ENCODE results near the gene DIP2A. TPM values are rescaled to one million over a fixed set of nuclear protein-coding genes. Genes with fewer than 3 reads are reported as not detected.

DIP2A gene
- total RNA-seq, 6 experiments from 2014 or later, result 20.0 to 24.1 (median 21.7) TPM

DNA sequence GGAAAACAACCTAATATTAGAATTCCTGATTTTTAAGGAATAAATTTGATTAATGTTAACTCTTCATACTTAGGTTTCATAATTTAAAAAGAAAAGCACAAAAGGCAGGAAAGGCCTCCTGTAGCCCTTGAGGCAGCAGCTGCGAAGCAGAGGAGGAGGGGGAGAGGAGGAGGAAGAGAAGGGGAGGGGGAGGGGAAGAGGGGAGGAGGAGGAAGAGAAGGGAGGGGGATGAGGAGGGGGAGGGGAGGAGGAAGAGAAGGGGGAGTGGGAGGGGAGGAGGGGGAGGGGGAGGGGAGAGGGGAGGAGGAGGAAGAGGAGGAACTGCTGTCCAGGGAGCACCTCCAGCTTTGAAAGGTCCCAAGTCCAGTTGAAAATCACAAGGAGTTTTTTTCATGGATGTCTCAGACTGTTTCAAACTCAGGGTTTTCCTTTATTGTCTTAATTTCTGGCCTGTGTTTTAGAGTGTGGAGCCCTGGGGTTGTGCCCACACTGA, 35.1 kb upstream of the DIP2A start:
- H3K36me3 Mint-ChIP-seq (ENCODE audit: low read depth), result peaks cover 17% of the 10 kb centered on the region
- H3K4me1 Mint-ChIP-seq (ENCODE audit: low read depth), result no peaks in the 10 kb centered on the region
- TF ChIP-seq, protein P1, sequence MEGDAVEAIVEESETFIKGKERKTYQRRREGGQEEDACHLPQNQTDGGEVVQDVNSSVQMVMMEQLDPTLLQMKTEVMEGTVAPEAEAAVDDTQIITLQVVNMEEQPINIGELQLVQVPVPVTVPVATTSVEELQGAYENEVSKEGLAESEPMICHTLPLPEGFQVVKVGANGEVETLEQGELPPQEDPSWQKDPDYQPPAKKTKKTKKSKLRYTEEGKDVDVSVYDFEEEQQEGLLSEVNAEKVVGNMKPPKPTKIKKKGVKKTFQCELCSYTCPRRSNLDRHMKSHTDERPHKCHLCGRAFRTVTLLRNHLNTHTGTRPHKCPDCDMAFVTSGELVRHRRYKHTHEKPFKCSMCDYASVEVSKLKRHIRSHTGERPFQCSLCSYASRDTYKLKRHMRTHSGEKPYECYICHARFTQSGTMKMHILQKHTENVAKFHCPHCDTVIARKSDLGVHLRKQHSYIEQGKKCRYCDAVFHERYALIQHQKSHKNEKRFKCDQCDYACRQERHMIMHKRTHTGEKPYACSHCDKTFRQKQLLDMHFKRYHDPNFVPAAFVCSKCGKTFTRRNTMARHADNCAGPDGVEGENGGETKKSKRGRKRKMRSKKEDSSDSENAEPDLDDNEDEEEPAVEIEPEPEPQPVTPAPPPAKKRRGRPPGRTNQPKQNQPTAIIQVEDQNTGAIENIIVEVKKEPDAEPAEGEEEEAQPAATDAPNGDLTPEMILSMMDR (IDR thresholded peaks at IDR 0.05), result no peak
- no peaks in the 10 kb centered on the region for H3K9me3 Mint-ChIP-seq
- no peaks in the 10 kb centered on the region for H3K27me3 Mint-ChIP-seq (ENCODE audit: insufficient read depth)
- no peak overlapping the region for H3K4me3 Mint-ChIP-seq
- no peak for DNase-seq
- no peak overlapping the region for H3K27ac Mint-ChIP-seq

DNA sequence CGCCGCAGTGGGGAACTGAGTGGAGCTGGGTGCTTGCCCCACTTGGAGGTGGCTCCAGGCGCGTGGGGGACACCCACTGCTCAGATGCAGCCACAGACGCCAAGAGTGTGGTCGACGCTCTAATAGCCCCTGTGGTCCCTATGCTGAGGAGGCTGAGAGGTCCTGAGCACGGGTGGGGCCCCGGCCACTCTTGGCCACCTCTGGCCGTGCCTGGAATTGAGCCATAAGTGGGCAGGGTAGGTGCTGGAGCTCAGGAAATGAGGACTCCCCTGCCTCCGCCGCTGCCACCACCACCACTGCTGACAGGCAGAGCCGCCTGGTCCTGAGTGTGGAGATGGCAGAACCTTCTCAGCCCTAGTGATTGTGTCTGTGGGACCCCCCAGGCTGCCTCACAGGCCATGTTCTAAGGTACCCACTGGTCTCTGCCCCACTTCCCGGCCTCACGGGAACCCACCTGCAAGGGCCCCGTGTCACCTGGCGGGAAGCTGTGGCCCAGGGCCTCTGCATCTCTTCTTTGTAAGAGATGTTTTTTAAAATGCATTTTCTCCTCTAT, 34.6 kb upstream of the DIP2A start:
- H3K36me3 Mint-ChIP-seq (ENCODE audit: low read depth), result peaks cover 11% of the 10 kb centered on the region; the same call in 1 of the 2 replicates
- TF ChIP-seq, protein P1 (IDR thresholded peaks at IDR 0.05), result no peak
- no peaks in the 10 kb centered on the region for H3K4me1 Mint-ChIP-seq (ENCODE audit: low read depth)
- no peaks in the 10 kb centered on the region for H3K9me3 Mint-ChIP-seq
- no peak for DNase-seq
- H3K27ac Mint-ChIP-seq, result no peak overlapping the region
- H3K4me3 Mint-ChIP-seq, result no peak overlapping the region
- no peaks in the 10 kb centered on the region for H3K27me3 Mint-ChIP-seq (ENCODE audit: insufficient read depth)

DNA sequence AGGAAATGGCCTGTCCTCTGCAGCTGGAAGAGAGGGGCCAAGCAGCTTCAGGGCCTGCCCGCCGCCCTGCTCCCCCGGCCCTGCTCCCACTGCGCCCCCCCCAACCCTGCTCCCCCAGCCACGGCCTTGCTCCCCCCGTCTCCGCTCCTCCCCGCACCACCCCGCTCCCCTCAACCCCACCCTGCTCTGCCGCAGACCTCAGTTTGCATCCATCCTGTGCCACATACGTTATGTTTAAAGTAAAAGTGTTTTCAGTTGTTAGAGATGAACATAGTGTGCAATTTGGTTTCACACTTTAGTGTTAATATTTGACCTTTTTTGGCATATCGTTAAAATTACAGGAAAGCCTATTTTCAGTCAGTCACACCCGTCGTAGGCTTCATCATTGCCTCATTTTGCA, 34.1 kb upstream of the DIP2A start:
- no peaks in the 10 kb centered on the region for H3K27me3 Mint-ChIP-seq (ENCODE audit: insufficient read depth)
- no peak overlapping the region for H3K27ac Mint-ChIP-seq
- peaks cover 6% of the 10 kb centered on the region; the same call in 1 of the 2 replicates for H3K36me3 Mint-ChIP-seq (ENCODE audit: low read depth)
- no peaks in the 10 kb centered on the region for H3K4me1 Mint-ChIP-seq (ENCODE audit: low read depth)
- TF ChIP-seq, protein P1 (IDR thresholded peaks at IDR 0.05), result no peak
- H3K9me3 Mint-ChIP-seq, result no peaks in the 10 kb centered on the region
- DNase-seq, result no peak
- no peak overlapping the region for H3K4me3 Mint-ChIP-seq

DNA sequence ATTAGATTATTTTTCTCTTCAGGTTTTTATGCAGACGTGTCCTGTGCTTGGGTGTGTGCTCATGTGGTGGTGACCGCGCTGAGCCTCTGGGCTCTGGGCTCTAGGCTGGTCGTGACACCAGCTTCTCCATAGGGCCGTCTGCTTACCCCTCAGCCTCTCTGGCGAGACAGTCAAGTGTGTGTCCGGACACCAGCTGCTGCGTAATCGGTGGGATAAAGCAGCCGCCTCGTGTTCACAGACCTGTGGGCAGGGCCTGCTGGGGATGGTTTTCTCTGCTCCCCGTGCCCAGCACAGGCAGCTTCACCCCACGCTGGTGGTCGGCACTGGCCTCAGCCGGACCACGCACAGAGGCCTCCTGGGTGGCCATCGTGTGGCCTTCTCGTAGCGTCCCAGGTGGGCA, 33.6 kb upstream of the DIP2A start:
- Mint-ChIP-seq H3K27ac (no peak overlapping the region), H3K36me3 (ENCODE audit: low read depth) (peaks cover 6% of the 10 kb centered on the region; the same call in 1 of the 2 replicates), H3K9me3 (no peaks in the 10 kb centered on the region), H3K4me1 (ENCODE audit: low read depth) (no peaks in the 10 kb centered on the region), H3K27me3 (ENCODE audit: insufficient read depth) (no peaks in the 10 kb centered on the region), H3K4me3 (no peak overlapping the region)
- no peak for DNase-seq
- TF ChIP-seq, protein P1 (IDR thresholded peaks at IDR 0.05), result no peak

DNA sequence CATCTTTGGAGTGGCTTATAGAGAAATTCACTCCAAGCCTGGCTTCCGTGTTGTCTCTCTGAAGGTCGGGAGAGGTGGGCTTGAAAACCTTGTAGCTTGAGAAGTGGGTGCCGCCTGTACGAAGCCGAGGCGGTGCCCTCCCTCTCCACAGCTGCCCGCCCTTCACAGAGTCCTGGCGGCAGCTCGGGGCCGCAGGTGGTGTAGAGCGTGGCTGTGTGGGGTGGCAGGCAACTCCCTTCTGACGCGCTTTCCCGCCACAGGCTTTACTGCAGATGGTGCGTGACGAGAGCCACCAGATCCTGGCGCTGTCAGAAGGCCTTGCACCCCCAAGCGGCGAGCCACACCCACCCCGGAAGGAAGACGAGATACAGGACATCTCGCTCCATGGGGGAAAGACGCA, 33.1 kb upstream of the DIP2A start:
- Mint-ChIP-seq H3K36me3 (ENCODE audit: low read depth) (0 out of 2 replicates have a peak, but pooled peaks cover 3% of the 10 kb centered on the region), H3K27ac (no peak overlapping the region), H3K27me3 (ENCODE audit: insufficient read depth) (no peaks in the 10 kb centered on the region), H3K4me3 (no peak overlapping the region), H3K4me1 (ENCODE audit: low read depth) (no peaks in the 10 kb centered on the region), H3K9me3 (no peaks in the 10 kb centered on the region)
- no peak for DNase-seq
- TF ChIP-seq, protein P1 (IDR thresholded peaks at IDR 0.05), result no peak

Measured in HFFc6 (cell line).